DOHH2 (cell line): ENCODE data around the gene COL25A1.

Experiments used
- EZH2phosphoT487 ChIP-seq: fragments of 200-600 bp; sonication (generic); IDR thresholded peaks from 2 replicates; pipeline ENCODE4 v1.6.1; 2017; ENCODE audit warnings: borderline replicate concordance, mild to moderate bottlenecking, antibody characterized with exemption, low read length, moderate library complexity, mixed read lengths
- TF ChIP-seq, protein P1 (sequence below): fragments of 200-600 bp; sonication (generic); IDR thresholded peaks from one replicate; pipeline ENCODE4 v1.5.1; 2014; ENCODE audit warnings: antibody characterized with exemption, mild to moderate bottlenecking, low read depth, low read length; ENCODE audit not compliant: poor library complexity, severe bottlenecking

DNA sequence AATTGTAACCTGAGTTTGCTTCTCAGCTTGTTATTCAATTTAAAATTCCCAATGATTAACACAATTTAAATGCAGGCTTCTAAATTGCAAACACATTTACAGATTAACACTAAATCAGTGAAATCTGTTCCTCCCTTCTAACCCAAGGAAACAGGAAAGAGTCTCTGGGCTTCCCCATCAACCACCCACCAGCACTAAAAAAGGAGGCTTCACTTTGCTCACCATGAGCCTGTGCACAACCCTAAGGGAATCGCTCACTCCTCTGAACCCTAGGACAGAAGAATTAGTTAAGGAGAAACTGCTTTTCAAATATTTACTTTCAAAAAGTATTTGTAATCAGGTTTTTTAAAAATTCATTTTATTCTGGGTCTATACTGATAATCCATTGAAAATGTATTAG lies 155.3 kb downstream of the COL25A1 start:
- TF ChIP-seq, protein P1, sequence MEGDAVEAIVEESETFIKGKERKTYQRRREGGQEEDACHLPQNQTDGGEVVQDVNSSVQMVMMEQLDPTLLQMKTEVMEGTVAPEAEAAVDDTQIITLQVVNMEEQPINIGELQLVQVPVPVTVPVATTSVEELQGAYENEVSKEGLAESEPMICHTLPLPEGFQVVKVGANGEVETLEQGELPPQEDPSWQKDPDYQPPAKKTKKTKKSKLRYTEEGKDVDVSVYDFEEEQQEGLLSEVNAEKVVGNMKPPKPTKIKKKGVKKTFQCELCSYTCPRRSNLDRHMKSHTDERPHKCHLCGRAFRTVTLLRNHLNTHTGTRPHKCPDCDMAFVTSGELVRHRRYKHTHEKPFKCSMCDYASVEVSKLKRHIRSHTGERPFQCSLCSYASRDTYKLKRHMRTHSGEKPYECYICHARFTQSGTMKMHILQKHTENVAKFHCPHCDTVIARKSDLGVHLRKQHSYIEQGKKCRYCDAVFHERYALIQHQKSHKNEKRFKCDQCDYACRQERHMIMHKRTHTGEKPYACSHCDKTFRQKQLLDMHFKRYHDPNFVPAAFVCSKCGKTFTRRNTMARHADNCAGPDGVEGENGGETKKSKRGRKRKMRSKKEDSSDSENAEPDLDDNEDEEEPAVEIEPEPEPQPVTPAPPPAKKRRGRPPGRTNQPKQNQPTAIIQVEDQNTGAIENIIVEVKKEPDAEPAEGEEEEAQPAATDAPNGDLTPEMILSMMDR, result no peak
- no peak for TF ChIP-seq EZH2phosphoT487
